HL-60 (cell line): ENCODE measurements around the gene RB1.
A peak's percentile ranks its signal among the peaks of the same experiment; 100 is the strongest.

ENCODE experiments used
- DNase-seq, 2 experiments: peaks; one replicate each; pipeline ENCODE4 v3.0.0-alpha.2; 2010 to 2020; ENCODE audit warnings: low read depth in 1 of 2, low spot score in 1 of 2
- H3K27ac ChIP-seq: fragments of 250-450 bp; sonication (Bioruptor Pico); replicated peaks from 2 replicates; pipeline ENCODE4 v1.5.1; 2020; ENCODE audit warnings: mild to moderate bottlenecking, moderate library complexity
- H3K27me3 ChIP-seq: fragments of 250-450 bp; sonication (Bioruptor Pico); 2 replicates; pipeline ENCODE4 v1.5.1; 2021; ENCODE audit warnings: mild to moderate bottlenecking, moderate library complexity; ENCODE audit not compliant: insufficient read depth, poor library complexity, severe bottlenecking
- H3K4me3 ChIP-seq: replicated peaks from 2 replicates; pipeline ENCODE4 v1.5.1; 2011; ENCODE audit warnings: mild to moderate bottlenecking, control low read depth, low read length; ENCODE audit not compliant: insufficient read depth
- GABPA ChIP-seq: IDR thresholded peaks from 2 replicates; pipeline ENCODE4 v1.6.1; 2012; ENCODE audit warnings: low read depth
- POLR2AphosphoS5 ChIP-seq: IDR thresholded peaks from 2 replicates; pipeline ENCODE4 v1.6.1; 2012; ENCODE audit warnings: low read depth
- SPI1 ChIP-seq: IDR thresholded peaks from 2 replicates; pipeline ENCODE4 v1.6.1; 2012; ENCODE audit warnings: low read depth, mild to moderate bottlenecking, borderline replicate concordance
- TF ChIP-seq, protein P1 (sequence below): IDR thresholded peaks from one replicate; pipeline ENCODE4 v1.5.1; 2011; ENCODE audit warnings: low read length, control low read depth, inconsistent platforms; ENCODE audit not compliant: insufficient read depth
- TF ChIP-seq, protein P2 (sequence below): IDR thresholded peaks from 2 replicates; pipeline ENCODE4 v1.6.1; 2012; ENCODE audit warnings: low read depth; ENCODE audit not compliant: insufficient replicate concordance

RB1 gene

DNA sequence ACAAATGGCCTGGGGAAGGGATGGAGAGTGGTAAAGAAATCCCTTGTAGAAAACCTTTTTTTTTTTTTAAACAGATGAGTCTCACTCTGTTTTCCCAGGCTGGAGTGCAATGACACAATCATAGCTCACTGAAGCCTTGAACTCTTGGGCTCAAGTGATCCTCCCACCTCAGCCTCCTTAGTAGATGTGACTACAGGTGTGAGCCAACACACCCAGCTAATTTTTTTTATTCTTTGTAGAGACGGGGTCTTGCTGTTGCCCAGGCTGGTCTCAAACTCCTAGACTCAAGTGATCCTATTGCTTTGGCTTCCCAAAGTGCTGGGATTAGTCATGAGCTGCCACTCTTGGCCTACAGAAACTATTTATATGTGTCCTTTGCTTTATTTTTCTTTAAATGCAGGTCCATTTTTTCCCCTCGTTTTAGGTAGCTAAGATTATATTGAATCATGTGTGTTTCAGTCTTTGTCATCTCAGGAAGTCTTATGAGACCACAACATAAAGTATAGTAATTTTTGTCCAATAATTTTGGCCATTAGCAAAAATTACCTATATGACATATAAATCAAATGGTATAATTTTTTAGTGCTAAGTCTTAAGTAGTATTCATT, 98.9 kb downstream of the RB1 start:
- H3K4me3 ChIP-seq = no peak overlapping the region
- no peak overlapping the region for H3K27ac ChIP-seq
- DNase-seq = no peak
- no peaks in the 10 kb centered on the region for H3K27me3 ChIP-seq
- TF ChIP-seq, protein P1, sequence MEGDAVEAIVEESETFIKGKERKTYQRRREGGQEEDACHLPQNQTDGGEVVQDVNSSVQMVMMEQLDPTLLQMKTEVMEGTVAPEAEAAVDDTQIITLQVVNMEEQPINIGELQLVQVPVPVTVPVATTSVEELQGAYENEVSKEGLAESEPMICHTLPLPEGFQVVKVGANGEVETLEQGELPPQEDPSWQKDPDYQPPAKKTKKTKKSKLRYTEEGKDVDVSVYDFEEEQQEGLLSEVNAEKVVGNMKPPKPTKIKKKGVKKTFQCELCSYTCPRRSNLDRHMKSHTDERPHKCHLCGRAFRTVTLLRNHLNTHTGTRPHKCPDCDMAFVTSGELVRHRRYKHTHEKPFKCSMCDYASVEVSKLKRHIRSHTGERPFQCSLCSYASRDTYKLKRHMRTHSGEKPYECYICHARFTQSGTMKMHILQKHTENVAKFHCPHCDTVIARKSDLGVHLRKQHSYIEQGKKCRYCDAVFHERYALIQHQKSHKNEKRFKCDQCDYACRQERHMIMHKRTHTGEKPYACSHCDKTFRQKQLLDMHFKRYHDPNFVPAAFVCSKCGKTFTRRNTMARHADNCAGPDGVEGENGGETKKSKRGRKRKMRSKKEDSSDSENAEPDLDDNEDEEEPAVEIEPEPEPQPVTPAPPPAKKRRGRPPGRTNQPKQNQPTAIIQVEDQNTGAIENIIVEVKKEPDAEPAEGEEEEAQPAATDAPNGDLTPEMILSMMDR = no peak
- TF ChIP-seq, protein P2, sequence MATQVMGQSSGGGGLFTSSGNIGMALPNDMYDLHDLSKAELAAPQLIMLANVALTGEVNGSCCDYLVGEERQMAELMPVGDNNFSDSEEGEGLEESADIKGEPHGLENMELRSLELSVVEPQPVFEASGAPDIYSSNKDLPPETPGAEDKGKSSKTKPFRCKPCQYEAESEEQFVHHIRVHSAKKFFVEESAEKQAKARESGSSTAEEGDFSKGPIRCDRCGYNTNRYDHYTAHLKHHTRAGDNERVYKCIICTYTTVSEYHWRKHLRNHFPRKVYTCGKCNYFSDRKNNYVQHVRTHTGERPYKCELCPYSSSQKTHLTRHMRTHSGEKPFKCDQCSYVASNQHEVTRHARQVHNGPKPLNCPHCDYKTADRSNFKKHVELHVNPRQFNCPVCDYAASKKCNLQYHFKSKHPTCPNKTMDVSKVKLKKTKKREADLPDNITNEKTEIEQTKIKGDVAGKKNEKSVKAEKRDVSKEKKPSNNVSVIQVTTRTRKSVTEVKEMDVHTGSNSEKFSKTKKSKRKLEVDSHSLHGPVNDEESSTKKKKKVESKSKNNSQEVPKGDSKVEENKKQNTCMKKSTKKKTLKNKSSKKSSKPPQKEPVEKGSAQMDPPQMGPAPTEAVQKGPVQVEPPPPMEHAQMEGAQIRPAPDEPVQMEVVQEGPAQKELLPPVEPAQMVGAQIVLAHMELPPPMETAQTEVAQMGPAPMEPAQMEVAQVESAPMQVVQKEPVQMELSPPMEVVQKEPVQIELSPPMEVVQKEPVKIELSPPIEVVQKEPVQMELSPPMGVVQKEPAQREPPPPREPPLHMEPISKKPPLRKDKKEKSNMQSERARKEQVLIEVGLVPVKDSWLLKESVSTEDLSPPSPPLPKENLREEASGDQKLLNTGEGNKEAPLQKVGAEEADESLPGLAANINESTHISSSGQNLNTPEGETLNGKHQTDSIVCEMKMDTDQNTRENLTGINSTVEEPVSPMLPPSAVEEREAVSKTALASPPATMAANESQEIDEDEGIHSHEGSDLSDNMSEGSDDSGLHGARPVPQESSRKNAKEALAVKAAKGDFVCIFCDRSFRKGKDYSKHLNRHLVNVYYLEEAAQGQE = no peak
- TF ChIP-seq GABPA (no peak), SPI1 (no peak), POLR2AphosphoS5 (no peak)

DNA sequence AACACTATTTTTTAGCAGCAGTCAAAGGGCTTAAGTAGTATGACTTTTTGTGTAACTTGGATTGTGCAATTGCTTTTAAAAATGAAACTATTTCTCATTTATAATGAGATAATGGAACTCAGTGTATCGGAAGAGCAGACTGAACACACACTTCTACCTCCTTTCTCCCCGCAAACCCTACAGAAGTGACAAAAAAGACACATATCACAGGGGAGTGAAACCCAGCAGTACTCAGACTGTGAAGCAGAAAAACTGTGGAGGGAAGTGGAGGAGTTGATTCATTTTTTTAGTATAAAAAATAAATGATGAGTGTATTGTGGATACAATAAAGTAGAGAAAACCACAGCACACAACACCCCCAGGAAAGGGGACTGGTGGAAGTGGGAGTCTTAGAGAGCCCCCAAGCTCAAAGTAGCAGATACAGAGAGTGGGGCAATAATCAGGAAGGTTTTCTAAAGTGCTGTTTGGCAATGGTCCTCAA, 99.6 kb downstream of the RB1 start:
- DNase-seq = no peak
- Histone ChIP-seq H3K4me3 (no peak overlapping the region), H3K27ac (peak overlapping the region; percentile 11), H3K27me3 (no peaks in the 10 kb centered on the region)
- TF ChIP-seq SPI1 (no peak), GABPA (no peak), POLR2AphosphoS5 (no peak)
- TF ChIP-seq, protein P2 = no peak
- TF ChIP-seq, protein P1 = no peak

DNA sequence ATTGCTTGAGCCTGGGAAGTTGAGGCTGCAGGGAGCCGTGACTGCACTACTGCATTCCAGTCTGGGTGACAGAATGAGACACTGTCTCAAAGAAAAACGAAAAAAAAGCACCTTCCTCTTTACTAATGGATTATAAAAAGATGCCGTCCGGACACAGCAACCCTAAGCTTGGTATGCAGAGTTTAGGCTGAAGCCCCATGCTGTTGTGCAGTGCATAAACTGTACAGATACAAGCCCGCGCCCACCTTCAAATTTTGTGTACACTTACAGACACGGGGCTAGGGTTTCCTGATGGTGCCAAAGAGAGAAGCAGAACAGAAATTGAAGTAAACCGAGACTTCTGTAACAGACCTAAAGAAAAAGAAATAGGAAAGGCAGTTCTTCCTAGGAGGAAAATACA, 100.4 kb downstream of the RB1 start:
- no peak for DNase-seq
- no peaks in the 10 kb centered on the region for H3K27me3 ChIP-seq
- no peak overlapping the region for H3K4me3 ChIP-seq
- TF ChIP-seq POLR2AphosphoS5 = no peak
- TF ChIP-seq, protein P1 = no peak
- TF ChIP-seq, protein P2 = no peak
- no peak for TF ChIP-seq GABPA
- no peak for TF ChIP-seq SPI1
- H3K27ac ChIP-seq = no peak overlapping the region
